Adrenal gland (tissue), 12 donors: ENCODE measurements around the gene CHRNA3. TPM values are rescaled to one million over a fixed set of nuclear protein-coding genes. Genes with fewer than 3 reads are reported as not detected.
"Not testable (repeated sequence)": the region's sequence is repeated elsewhere in the genome, so short reads cannot be mapped to it uniquely, and the experiment has no call there.

Experiments
- DNase-seq, 7 donors: peaks; one replicate each; pipeline ENCODE4 v3.0.0-alpha.2; 2019 to 2020
- H3K27ac ChIP-seq, 5 donors: fragments of 200-600 bp; sonication (generic) in 4 of 5; 1 replicate in 3 of 5; 2 replicates in 2 of 5; pipeline versions ENCODE4 v1.5.1 to v1.8.0; 2016 to 2020; ENCODE audit warnings: mild to moderate bottlenecking in 1 of 5
- H3K27me3 ChIP-seq: fragments of 200-600 bp; 2 replicates; pipeline ENCODE4 v1.8.0; 2021
- H3K36me3 ChIP-seq, 2 donors: fragments of 200-600 bp; replicated peaks in 1 of 2; 1 replicate in 1 of 2; 2 replicates in 1 of 2; pipeline versions ENCODE4 v1.5.1 to v1.8.0; 2018 to 2022
- H3K4me1 ChIP-seq, 2 donors: fragments of 200-600 bp; replicated peaks in 1 of 2; 1 replicate in 1 of 2; 2 replicates in 1 of 2; pipeline versions ENCODE4 v1.5.1 to v1.8.0; 2018 to 2021
- H3K4me3 ChIP-seq, 4 donors: fragments of 200-600 bp; sonication (generic) in 3 of 4; one replicate each; pipeline ENCODE4 v1.5.1; 2016 to 2018
- H3K9me3 ChIP-seq, 3 donors: fragments of 200-600 bp; sonication (generic) in 1 of 3; replicated peaks in 1 of 3; 1 replicate in 2 of 3; 2 replicates in 1 of 3; pipeline versions ENCODE4 v1.5.1 to v1.8.0; 2016 to 2021
- POLR2A ChIP-seq, 2 donors: fragments of 450-650 bp; IDR thresholded peaks; one replicate each; pipeline ENCODE4 v1.6.1; 2017; ENCODE audit warnings: antibody characterized with exemption in 2 of 2, mild to moderate bottlenecking in 2 of 2, moderate library complexity in 1 of 2
- WGBS, 4 donors: extraction: QIAGEN DNeasy Blood & Tissue Kit in 2 of 4; methylation state at CpG; one replicate each; pipeline versions ENCODE4 v1.1.5 to v1.1.7; 2013 to 2017; 5-methylcytosine and 5-hydroxymethylcytosine counted together
- intact Hi-C, 2 donors: fragments of 100-400 bp; cut with DNase I; formaldehyde crosslinking; loops; one replicate each; pipeline versions ENCODE4 v1.14.1 to v1.15.0; 2022 to 2023
- polyA plus RNA-seq, 3 donors: library from polyadenylated mRNA; stranded (reverse); fragments of 200-250 nt in 2 of 3; fragments of 350-450 nt in 1 of 3; fragmentation: Illumina TruSeq in 1 of 3; extraction: RNeasy Lipid Tissue Mini Kit (QIAGEN cat#74804) in 1 of 3; gene quantifications; one replicate each; pipeline ENCODE4 v1.2.3, GENCODE V29; 2013 to 2014
- total RNA-seq, 9 donors: library from RNA; depleted of rRNA in 4 of 9; stranded (reverse); fragments of >200 nt in 4 of 9; fragments of 120-200 nt in 1 of 9; fragmentation: NEBNext Ultra II Directional in 1 of 9; extraction: Animal tissue kit (Norgen Biotek cat#: 25700) in 1 of 9; gene quantifications; one replicate each; pipeline versions ENCODE4 v1.1.0 to v1.2.4, GENCODE V29; 2013 to 2023
- TF ChIP-seq, protein P1 (sequence below), 6 experiments: fragments of 450-650 bp in 4 of 6; fragments of 200-600 bp in 2 of 6; sonication (generic) in 1 of 6; IDR thresholded peaks; 1 replicate in 5 of 6; 2 replicates in 1 of 6; pipeline versions ENCODE4 v1.5.1 to v1.8.0; 2016 to 2021; ENCODE audit warnings: antibody characterized with exemption in 6 of 6, mild to moderate bottlenecking in 2 of 6, moderate library complexity in 1 of 6
- donor health status: healthy with polysubstance abuse.
- donor health status: Bipolar disorder and iron deficiency.
- donor health status: DM: yes; HTN: yes; CAD: no.
- donor health status: DM: no; HTN: no; CAD: no.
- donor health status: DM: no; HTN: no; CAD: no.
- donor health status: DM: yes; HTN: yes; CAD: no.

The CHRNA3 gene
- total and polyA plus RNA-seq, 12 donors: 0.43 to 62.6 (median 11.3) TPM

DNA sequence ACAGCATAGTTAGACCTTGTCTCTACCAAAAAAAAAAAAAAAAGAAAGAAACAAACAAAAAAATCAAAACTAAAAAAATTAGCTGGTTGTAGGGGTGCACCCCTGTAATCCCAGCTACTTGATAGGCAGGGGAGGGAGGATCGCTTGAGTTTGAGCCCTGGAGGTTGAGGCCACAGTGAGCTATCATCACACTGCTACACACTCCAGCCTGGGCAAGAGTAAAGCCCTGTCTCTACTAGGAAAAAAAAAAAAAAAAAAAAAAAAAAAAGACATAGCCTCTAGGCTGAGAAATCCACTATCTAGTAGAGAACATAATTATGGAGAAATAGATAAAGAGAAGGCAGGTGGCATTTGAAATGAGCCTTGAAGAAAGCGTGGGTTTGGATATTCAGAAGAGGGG lies 57.7 kb downstream of the CHRNA3 start:
- intact Hi-C loops: no loop called here
- WGBS, 4 donors: 87 to 100% (median 94%) methylated on average over 2 of the region's 2 CpGs
- H3K9me3 ChIP-seq: no peaks in the 10 kb centered on the region
- H3K36me3 ChIP-seq: no peaks in the 10 kb centered on the region
- no peak overlapping the region for H3K4me3 ChIP-seq
- TF ChIP-seq POLR2A (IDR thresholded peaks at IDR 0.05): no peak
- TF ChIP-seq, protein P1, sequence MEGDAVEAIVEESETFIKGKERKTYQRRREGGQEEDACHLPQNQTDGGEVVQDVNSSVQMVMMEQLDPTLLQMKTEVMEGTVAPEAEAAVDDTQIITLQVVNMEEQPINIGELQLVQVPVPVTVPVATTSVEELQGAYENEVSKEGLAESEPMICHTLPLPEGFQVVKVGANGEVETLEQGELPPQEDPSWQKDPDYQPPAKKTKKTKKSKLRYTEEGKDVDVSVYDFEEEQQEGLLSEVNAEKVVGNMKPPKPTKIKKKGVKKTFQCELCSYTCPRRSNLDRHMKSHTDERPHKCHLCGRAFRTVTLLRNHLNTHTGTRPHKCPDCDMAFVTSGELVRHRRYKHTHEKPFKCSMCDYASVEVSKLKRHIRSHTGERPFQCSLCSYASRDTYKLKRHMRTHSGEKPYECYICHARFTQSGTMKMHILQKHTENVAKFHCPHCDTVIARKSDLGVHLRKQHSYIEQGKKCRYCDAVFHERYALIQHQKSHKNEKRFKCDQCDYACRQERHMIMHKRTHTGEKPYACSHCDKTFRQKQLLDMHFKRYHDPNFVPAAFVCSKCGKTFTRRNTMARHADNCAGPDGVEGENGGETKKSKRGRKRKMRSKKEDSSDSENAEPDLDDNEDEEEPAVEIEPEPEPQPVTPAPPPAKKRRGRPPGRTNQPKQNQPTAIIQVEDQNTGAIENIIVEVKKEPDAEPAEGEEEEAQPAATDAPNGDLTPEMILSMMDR (IDR thresholded peaks at IDR 0.05): no peak
- DNase-seq: no peak
- no peak overlapping the region for H3K27ac ChIP-seq
- no peaks in the 10 kb centered on the region for H3K27me3 ChIP-seq
- peaks cover 7 to 16% of the 10 kb centered on the region in 2 donors for H3K4me1 ChIP-seq

DNA sequence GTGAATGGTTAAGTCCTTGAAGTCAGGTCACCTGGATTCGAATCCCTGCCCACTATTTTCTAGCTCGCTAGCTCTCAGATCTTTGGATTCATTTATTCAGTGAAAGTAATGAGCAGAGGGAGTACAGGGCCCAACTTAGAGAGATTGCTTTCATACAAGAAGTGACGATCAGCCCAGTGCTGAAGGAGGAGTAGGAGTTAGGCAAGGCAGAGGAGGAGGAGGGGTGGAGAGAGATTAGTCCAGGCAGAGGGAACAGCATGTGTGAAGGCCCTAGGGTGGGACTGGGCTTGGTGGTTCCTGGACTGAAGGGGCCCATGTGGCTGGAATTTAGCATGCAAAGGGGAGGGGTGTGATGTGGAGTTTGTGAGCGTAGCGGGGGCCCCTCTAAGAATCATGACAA lies 59.3 kb downstream of the CHRNA3 start:
- no peaks in the 10 kb centered on the region for H3K36me3 ChIP-seq
- no peaks in the 10 kb centered on the region for H3K9me3 ChIP-seq
- H3K27me3 ChIP-seq: no peaks in the 10 kb centered on the region
- DNase-seq: no peak
- H3K4me1 ChIP-seq: peaks cover 7 to 14% of the 10 kb centered on the region in 2 donors
- H3K27ac ChIP-seq: no peak overlapping the region
- TF ChIP-seq, protein P1 (IDR thresholded peaks at IDR 0.05): no peak
- TF ChIP-seq POLR2A (IDR thresholded peaks at IDR 0.05): no peak
- H3K4me3 ChIP-seq: no peak overlapping the region
- 81 to 93% (median 88%) methylated on average over 5 of the region's 5 CpGs for WGBS, 4 donors
- intact Hi-C loops: no loop called here

- H3K27me3 ChIP-seq, H3K27ac ChIP-seq, H3K4me3 ChIP-seq, intact Hi-C loops, H3K4me1 ChIP-seq, H3K36me3 ChIP-seq, H3K9me3 ChIP-seq, DNase-seq: not testable (repeated sequence)
- WGBS, 4 donors: 83 to 96% (median 93%) methylated on average over 10 of the region's 10 CpGs
Observed at GRCh38 chr15:78560201-78560600, 60.6 kb downstream of the CHRNA3 start.

GRCh38 chr15:78552597-78552996 lies 68.2 kb downstream of the CHRNA3 start:
- Histone ChIP-seq H3K4me3 (no peak overlapping the region), H3K36me3 (peaks cover 0 to 35% of the 10 kb centered on the region in 2 donors), H3K27me3 (no peaks in the 10 kb centered on the region), H3K9me3 (no peaks in the 10 kb centered on the region), H3K4me1 (no peaks in the 10 kb centered on the region), H3K27ac (no peak overlapping the region)
- TF ChIP-seq POLR2A (IDR thresholded peaks at IDR 0.05): no peak
- TF ChIP-seq, protein P1 (IDR thresholded peaks at IDR 0.05): no peak
- 68 to 73% (median 69%) methylated on average over 5 of the region's 5 CpGs for WGBS, 4 donors
- no peak for DNase-seq
- intact Hi-C loops: no loop called here

DNA sequence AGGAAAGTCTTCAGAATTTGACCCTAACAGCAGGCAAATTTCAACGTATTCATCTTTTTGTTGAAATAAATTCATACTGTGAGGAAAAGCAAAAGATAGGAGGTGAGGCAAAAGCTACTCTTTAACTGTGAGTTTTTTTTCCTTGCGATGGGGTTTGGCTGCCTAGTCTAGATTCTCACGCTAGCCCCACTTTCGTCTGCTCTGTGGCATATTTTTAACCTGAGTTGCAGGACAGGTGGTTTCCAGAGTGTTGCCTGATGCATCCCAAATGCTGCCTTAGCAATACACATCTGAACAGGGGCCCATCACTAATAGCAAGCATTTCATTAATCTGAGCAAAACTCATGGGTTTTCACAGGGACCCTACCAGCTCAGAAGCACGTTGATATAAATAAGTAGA lies 68.9 kb downstream of the CHRNA3 start:
- no peak for DNase-seq
- H3K27me3 ChIP-seq: no peaks in the 10 kb centered on the region
- 84 to 91% (median 86%) methylated on average over 5 of the region's 5 CpGs for WGBS, 4 donors
- peaks cover 0 to 42% of the 10 kb centered on the region in 2 donors for H3K36me3 ChIP-seq
- H3K9me3 ChIP-seq: no peaks in the 10 kb centered on the region
- H3K4me1 ChIP-seq: no peaks in the 10 kb centered on the region
- no peak overlapping the region for H3K4me3 ChIP-seq
- no peak for TF ChIP-seq POLR2A (IDR thresholded peaks at IDR 0.05)
- TF ChIP-seq, protein P1 (IDR thresholded peaks at IDR 0.05): no peak
- intact Hi-C loops: no loop called here
- H3K27ac ChIP-seq: no peak overlapping the region
